IPS DF 4.7 (cell line): ENCODE data around the gene ITGB4.

Experiments used
- DNase-seq: peaks from one replicate; pipeline ENCODE4 v3.0.0-alpha.2; 2013; ENCODE audit warnings: low spot score; ENCODE audit errors: extremely low read depth

The ITGB4 gene

GRCh38 chr17:75720656-75721462, at the start of gene ITGB4:
TSS of gene ITGB4 (plus strand) at chr17:75721459. CDS start at chr17:75724704, 3,245 bp downstream.
- no peak for DNase-seq

GRCh38 chr17:75672011-75672410, 49.2 kb upstream of the ITGB4 start:
- DNase-seq, result no peak

GRCh38 chr17:75673487-75673886, 47.8 kb upstream of the ITGB4 start:
- no peak for DNase-seq

DNA sequence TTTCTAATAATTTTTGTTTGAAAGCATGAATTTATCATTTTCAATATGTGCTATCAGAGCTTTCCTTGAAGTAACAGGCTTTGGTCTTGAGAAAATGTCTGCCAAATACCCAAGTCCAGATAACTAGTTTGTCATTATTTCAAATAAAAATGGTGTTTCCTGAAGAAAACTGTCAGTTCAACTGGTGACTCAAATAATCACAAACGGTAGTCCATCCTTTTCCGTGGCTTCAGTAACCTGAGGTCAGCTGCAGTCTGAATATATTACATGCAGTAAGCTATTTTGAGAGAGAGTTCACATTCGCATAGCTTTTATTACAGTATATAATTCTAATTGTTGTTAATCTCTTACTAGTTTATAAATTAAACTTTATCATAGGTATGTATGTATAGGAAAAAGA, 44.8 kb upstream of the ITGB4 start:
- DNase-seq, result no peak

DNA sequence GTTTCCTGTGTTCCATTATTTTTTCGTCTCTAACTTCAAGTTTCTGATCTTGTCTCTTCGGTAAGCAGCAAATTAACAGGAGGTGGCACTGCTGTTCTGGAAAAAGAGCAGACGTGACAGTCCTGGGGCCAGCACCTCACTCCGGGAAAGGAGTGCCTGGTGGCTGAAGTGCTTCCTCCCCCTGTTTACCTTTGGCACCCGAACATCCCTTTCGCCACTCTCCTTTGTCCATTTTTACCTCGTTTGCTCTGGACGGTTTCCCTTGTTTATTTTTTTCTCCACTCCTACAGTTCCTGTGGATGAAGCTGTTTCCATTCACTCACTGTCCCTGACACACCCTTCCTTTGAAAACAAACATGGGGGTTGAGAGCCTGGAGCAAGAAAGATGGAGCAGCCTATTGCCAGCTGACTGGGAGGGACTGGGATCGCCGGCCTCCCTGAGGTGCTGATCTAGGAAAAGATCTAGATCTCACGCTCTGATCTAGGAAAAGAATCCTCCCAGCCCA, 41.5 kb upstream of the ITGB4 start:
- DNase-seq, result no peak

- DNase-seq, result no peak
These were observed 40.8 kb upstream of the ITGB4 start for GRCh38 chr17:75680431-75680830.

DNA sequence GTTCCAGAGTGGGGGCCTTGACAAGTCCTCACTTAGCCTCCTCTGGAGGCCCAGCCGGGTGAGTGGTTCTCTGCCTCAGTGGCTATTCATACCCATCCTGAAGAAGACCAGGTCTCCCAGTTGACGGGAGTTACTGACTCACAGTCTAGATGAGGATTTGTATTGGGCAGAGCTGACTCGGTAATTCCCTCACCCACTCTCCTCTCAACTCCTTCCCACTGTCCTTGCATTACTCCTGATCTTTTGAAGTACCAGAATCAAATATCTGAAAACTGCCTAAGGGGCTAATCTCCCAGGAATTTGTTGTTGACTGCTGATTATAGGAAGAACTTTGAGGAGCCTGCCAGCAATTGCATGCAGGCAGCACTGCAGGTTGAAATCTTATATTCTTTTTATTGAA, 40.0 kb upstream of the ITGB4 start:
- DNase-seq, result no peak

DNA sequence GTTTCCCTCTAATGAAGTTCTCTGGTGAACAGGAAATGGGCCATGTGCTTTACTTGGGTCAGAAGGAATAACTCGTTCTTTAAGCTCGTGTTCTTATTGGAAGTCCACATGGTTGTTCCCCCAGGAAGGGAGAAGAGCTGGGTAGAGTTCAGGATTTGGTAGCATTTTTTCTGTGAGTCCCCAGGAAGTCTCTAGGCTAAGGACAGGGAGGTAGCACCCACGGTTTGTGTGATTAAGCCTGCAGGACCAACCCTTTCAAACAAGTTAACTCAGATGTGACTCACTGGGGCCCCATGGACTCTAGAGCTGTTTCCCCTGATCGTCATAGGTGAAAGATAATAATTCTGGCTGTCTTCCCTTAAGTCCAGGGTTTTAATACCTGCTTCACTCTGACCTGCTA, 37.7 kb upstream of the ITGB4 start:
- no peak for DNase-seq

- no peak for DNase-seq
These were observed 37.0 kb upstream of the ITGB4 start for GRCh38 chr17:75684249-75684648.

- DNase-seq, result no peak
These were observed 36.3 kb upstream of the ITGB4 start for GRCh38 chr17:75684924-75685323.

- DNase-seq, result no peak
These were observed 35.8 kb upstream of the ITGB4 start for GRCh38 chr17:75685499-75685898.

GRCh38 chr17:75688209-75688825, 32.9 kb upstream of the ITGB4 start:
- no peak for DNase-seq

- no peak for DNase-seq
These were observed 31.8 kb upstream of the ITGB4 start for GRCh38 chr17:75689441-75689873.

DNA sequence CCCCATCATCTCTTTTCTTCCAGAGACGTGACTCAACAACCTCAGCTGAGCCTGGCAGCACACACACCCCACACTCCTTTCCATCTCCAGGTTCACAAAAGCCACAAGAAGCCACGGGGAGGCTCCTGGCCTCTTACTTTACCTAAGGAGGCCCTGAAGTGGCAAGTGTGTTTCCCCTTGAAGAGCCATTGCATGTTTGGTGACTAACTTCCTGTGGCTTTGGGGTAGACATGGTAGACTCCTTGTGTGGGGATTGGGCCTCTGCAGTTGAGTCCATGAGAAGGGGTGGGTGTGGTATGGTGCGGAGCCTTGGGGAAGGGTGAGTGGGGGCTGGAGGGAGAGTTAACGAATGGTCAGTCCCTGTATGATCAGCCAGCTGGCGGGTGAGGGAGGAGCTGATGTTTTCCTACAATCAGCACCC, 29.9 kb upstream of the ITGB4 start:
- DNase-seq, result no peak

GRCh38 chr17:75691801-75692626, 29.2 kb upstream of the ITGB4 start:
- DNase-seq, result no peak

DNA sequence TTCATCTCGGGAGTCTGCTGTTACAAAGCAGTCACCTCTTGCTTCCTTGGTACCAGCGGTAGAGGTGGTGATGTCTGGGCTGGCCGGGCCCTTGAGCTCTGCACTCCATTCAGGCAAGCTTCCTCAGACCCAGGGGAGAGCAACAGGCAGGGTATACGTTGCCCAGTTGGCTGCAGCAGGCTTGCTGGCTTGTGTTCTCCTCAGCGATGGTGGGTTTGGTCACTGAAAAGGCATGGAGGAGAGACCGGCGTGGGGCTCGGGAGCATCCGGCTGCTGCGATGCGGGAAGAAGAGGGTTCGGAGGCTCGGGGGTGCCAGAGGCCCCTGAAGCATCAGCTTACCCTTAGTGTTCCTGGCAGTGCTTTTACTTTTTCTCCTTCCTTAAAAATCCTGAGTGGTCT, 28.3 kb upstream of the ITGB4 start:
- DNase-seq, result no peak

GRCh38 chr17:75693500-75694481, 27.5 kb upstream of the ITGB4 start:
- DNase-seq, result peak; percentile 14

- no peak for DNase-seq
These were observed 26.7 kb upstream of the ITGB4 start for GRCh38 chr17:75694536-75694935.

GRCh38 chr17:75695141-75695829, 26.0 kb upstream of the ITGB4 start:
- no peak for DNase-seq

- no peak for DNase-seq
These were observed 25.4 kb upstream of the ITGB4 start for GRCh38 chr17:75695830-75696271.
